Endothelial cell of umbilical vein (primary cell): Measurements from ENCODE around the gene CACNA1S. TPM values are rescaled to one million over a fixed set of nuclear protein-coding genes. Genes with fewer than 3 reads are reported as not detected.

Experiments
- BruUV-seq: library from RNA; stranded (reverse); fragments of 400-500 nt; replicated peaks from 2 replicates; lab custom pipeline; 2021; lab: Mats Ljungman, UMichigan
- CTCF ChIA-PET: fragments of 300-600, 350-600 bp; sonication (Branson Sonifier 250); formaldehyde crosslinking; loops from one replicate; lab custom pipeline; 2021; ENCODE audit warnings: antibody characterized with exemption, inconsistent platforms; lab: Charles Lee
- POLR2A ChIA-PET: fragments of 300-600, 350-600 bp; sonication (Branson Sonifier 250); formaldehyde crosslinking; loops from one replicate; lab custom pipeline; 2021; ENCODE audit warnings: antibody characterized with exemption, inconsistent platforms; lab: Charles Lee
- DNase-seq: peaks from one replicate; pipeline ENCODE4 v3.0.0-alpha.2; 2011; ENCODE audit warnings: low read depth, low spot score
- FAIRE-seq: peaks from 2 replicates; lab custom pipeline; 2011; peaks lifted over from hg19 to GRCh38; lab: Jason Lieb, UNC
- H2AFZ ChIP-seq: 2 replicates; pipeline ENCODE4 v1.6.0; 2012; ENCODE audit warnings: low read depth, low read length, control low read depth, inconsistent platforms
- H3K27ac ChIP-seq: 2 replicates; pipeline ENCODE4 v1.5.1; 2011; ENCODE audit warnings: low read depth, mild to moderate bottlenecking, control low read depth, low read length, moderate library complexity; ENCODE audit not compliant: insufficient read depth
- H3K27me3 ChIP-seq, 2 experiments: 2 replicates each; pipeline versions ENCODE4 v1.6.0 to v1.6.1; 2011; ENCODE audit warnings: low read length in 2 of 2, mixed read lengths in 1 of 2; ENCODE audit not compliant: control insufficient read depth in 2 of 2, insufficient read depth in 2 of 2
- H3K36me3 ChIP-seq, 2 experiments: 2 replicates in 1 of 2; 3 replicates in 1 of 2; pipeline ENCODE4 v1.5.1; 2011; ENCODE audit warnings: low read length in 2 of 2, mild to moderate bottlenecking in 1 of 2, moderate library complexity in 1 of 2; ENCODE audit not compliant: control insufficient read depth in 2 of 2, insufficient read depth in 2 of 2; ENCODE audit errors: extremely low read depth in 1 of 2
- H3K4me1 ChIP-seq: 3 replicates; pipeline ENCODE4 v1.5.1; 2011; ENCODE audit warnings: mild to moderate bottlenecking, low read length; ENCODE audit not compliant: control insufficient read depth, insufficient read depth; ENCODE audit errors: extremely low read depth
- H3K4me2 ChIP-seq: 2 replicates; pipeline ENCODE4 v1.6.1; 2011; ENCODE audit warnings: low read length, control low read depth, mixed read lengths; ENCODE audit not compliant: insufficient read depth
- H3K4me3 ChIP-seq, 3 experiments: fragments of 200-600 bp in 1 of 3; sonication (generic), shearing (Covaris generic) in 1 of 3; replicated peaks in 1 of 3; 2 replicates each; pipeline ENCODE4 v1.5.1; 2011 to 2016; ENCODE audit warnings: control low read depth in 3 of 3, low read length in 3 of 3, mild to moderate bottlenecking in 2 of 3, inconsistent platforms in 1 of 3, low read depth in 1 of 3, moderate library complexity in 1 of 3; ENCODE audit not compliant: insufficient read depth in 1 of 3
- H3K79me2 ChIP-seq: 2 replicates; pipeline ENCODE4 v1.6.0; 2012; ENCODE audit warnings: low read length, inconsistent platforms; ENCODE audit not compliant: control insufficient read depth, insufficient read depth
- H3K9ac ChIP-seq: replicated peaks from 2 replicates; pipeline ENCODE3; 2011; ENCODE audit warnings: low read length, control low read depth; ENCODE audit not compliant: insufficient read depth; ENCODE audit errors: extremely low read depth
- H3K9me1 ChIP-seq: replicated peaks from 3 replicates; pipeline ENCODE4 v1.6.0; 2011; ENCODE audit warnings: mild to moderate bottlenecking, low read length; ENCODE audit not compliant: control insufficient read depth, insufficient read depth; ENCODE audit errors: extremely low read depth
- H3K9me3 ChIP-seq: replicated peaks from 2 replicates; pipeline ENCODE4 v1.5.1; 2012; ENCODE audit warnings: low read length, inconsistent platforms; ENCODE audit not compliant: control insufficient read depth, insufficient read depth
- H4K20me1 ChIP-seq: replicated peaks from 2 replicates; pipeline ENCODE3; 2011; ENCODE audit warnings: mild to moderate bottlenecking, low read length; ENCODE audit not compliant: control insufficient read depth, insufficient read depth; ENCODE audit errors: extremely low read depth
- FOS ChIP-seq: IDR thresholded peaks from 2 replicates; pipeline ENCODE4 v1.6.1; 2011; ENCODE audit warnings: mild to moderate bottlenecking, low read length, moderate library complexity, borderline replicate concordance; ENCODE audit not compliant: insufficient read depth
- GATA2 ChIP-seq: IDR thresholded peaks from 2 replicates; pipeline ENCODE4 v1.7.0; 2011; ENCODE audit warnings: low read depth, mild to moderate bottlenecking, moderate library complexity, mixed read lengths, low read length; ENCODE audit not compliant: insufficient read length, insufficient read depth
- MAX ChIP-seq: IDR thresholded peaks from 2 replicates; pipeline ENCODE4 v1.6.1; 2011; ENCODE audit not compliant: insufficient read depth, insufficient read length
- MYC ChIP-seq: IDR thresholded peaks from one replicate; pipeline ENCODE4 v1.6.1; 2011; ENCODE audit warnings: mild to moderate bottlenecking, low read depth, low read length
- POLR2A ChIP-seq: IDR thresholded peaks from 2 replicates; pipeline ENCODE4 v1.6.1; 2012; ENCODE audit warnings: low read depth, mild to moderate bottlenecking, control low read depth, low read length
- POLR2AphosphoS5 ChIP-seq: IDR thresholded peaks from 2 replicates; pipeline ENCODE4 v1.6.1; 2012; ENCODE audit warnings: low read depth, mild to moderate bottlenecking, control low read depth, low read length, moderate library complexity; ENCODE audit not compliant: insufficient read depth
- dilution Hi-C: fragments of 300-500 bp; cut with MboI; formaldehyde crosslinking; loops from one replicate; pipeline ENCODE4 v1.15.0; 2019; ENCODE audit warnings: low sequenced_read_pairs; ENCODE audit not compliant: extremely low pct_ligation_motif_present
- intact Hi-C: fragments of 100-400 bp; cut with micrococcal nuclease; formaldehyde crosslinking; loops from one replicate; pipeline ENCODE4 v1.10.0; 2022
- polyA plus RNA-seq, 4 experiments: library from polyadenylated mRNA; depleted of rRNA in 3 of 4; stranded (reverse) in 3 of 4; unstranded in 1 of 4; fragments of >200 nt; gene quantifications; 2 replicates each; pipeline versions ENCODE4 v1.2.1 to v1.2.3, GENCODE V29; 2011 to 2012; ENCODE audit warnings: missing spikeins in 1 of 4
- total RNA-seq: library from RNA; stranded (reverse); gene quantifications from 2 replicates; pipeline ENCODE4 v1.2.3, GENCODE V29; 2021
- TF ChIP-seq, protein P1 (sequence below), 2 donors: IDR thresholded peaks; 1 replicate in 1 of 2; 2 replicates in 1 of 2; pipeline ENCODE4 v1.5.1; 2011; ENCODE audit warnings: low read length in 2 of 2, mild to moderate bottlenecking in 2 of 2, moderate library complexity in 2 of 2, control low read depth in 1 of 2, inconsistent platforms in 1 of 2, low read depth in 1 of 2; ENCODE audit not compliant: insufficient read depth in 1 of 2; ENCODE audit errors: extremely low read depth in 1 of 2

CACNA1S gene
- total and polyA plus RNA-seq, 2 donors (not counting 3 experiments of a cell fraction or from before 2014, with no cell fraction given): not detected

GRCh38 chr1:201074018-201074417 is 38.2 kb downstream of the CACNA1S start:
- Histone ChIP-seq H3K9ac (no peak overlapping the region), H3K79me2 (no peaks in the 10 kb centered on the region), H3K27ac (no peak overlapping the region), H4K20me1 (no peaks in the 10 kb centered on the region), H3K4me3 (no peak overlapping the region), H3K9me1 (no peaks in the 10 kb centered on the region), H3K9me3 (no peaks in the 10 kb centered on the region), H3K4me2 (no peak overlapping the region), H2AFZ (no peak overlapping the region), H3K4me1 (no peaks in the 10 kb centered on the region), H3K27me3 (peaks cover 8 to 9% of the 10 kb centered on the region in 2 experiments), H3K36me3 (no peaks in the 10 kb centered on the region)
- dilution Hi-C loops: no loop called here
- TF ChIP-seq POLR2A (no peak), FOS (no peak), MAX (no peak), GATA2 (no peak), POLR2AphosphoS5 (no peak), MYC (no peak)
- TF ChIP-seq, protein P1, sequence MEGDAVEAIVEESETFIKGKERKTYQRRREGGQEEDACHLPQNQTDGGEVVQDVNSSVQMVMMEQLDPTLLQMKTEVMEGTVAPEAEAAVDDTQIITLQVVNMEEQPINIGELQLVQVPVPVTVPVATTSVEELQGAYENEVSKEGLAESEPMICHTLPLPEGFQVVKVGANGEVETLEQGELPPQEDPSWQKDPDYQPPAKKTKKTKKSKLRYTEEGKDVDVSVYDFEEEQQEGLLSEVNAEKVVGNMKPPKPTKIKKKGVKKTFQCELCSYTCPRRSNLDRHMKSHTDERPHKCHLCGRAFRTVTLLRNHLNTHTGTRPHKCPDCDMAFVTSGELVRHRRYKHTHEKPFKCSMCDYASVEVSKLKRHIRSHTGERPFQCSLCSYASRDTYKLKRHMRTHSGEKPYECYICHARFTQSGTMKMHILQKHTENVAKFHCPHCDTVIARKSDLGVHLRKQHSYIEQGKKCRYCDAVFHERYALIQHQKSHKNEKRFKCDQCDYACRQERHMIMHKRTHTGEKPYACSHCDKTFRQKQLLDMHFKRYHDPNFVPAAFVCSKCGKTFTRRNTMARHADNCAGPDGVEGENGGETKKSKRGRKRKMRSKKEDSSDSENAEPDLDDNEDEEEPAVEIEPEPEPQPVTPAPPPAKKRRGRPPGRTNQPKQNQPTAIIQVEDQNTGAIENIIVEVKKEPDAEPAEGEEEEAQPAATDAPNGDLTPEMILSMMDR (IDR thresholded peaks at IDR 0.05; ENCODE audit: extremely low read depth in 1 of 2, insufficient read depth in 1 of 2, low read depth in 1 of 2, low read length in 2 of 2): no peak
- intact Hi-C loops: no loop called here
- DNase-seq (no peak), FAIRE-seq (no peak)
- BruUV-seq: no TSS peak
- POLR2A ChIA-PET: no interaction called here
- CTCF ChIA-PET: interaction anchor here (1.0 kb wide), 1 partner anchor 9 kb away, joined by 3 read pairs; no protein-coding TSS in a partner anchor
